Keratinocyte (primary cell): ENCODE results near the gene CTNNA2. TPM values are rescaled to one million over a fixed set of nuclear protein-coding genes. Genes with fewer than 3 reads are reported as not detected.

Experiments used
- DNase-seq: peaks from one replicate; pipeline ENCODE4 v3.0.0-alpha.2; 2011; ENCODE audit warnings: low read depth, missing footprints, low spot score
- FAIRE-seq: peaks from 2 replicates; lab custom pipeline; 2011; peaks lifted over from hg19 to GRCh38; lab: Jason Lieb, UNC
- H2AFZ ChIP-seq: 2 replicates; pipeline ENCODE4 v1.6.0; 2012; ENCODE audit warnings: low read length, control low read depth, inconsistent platforms; ENCODE audit not compliant: control insufficient read depth
- H3K27ac ChIP-seq: 2 replicates; pipeline ENCODE4 v1.5.1; 2011; ENCODE audit warnings: low read length; ENCODE audit not compliant: control insufficient read depth, insufficient read depth
- H3K27me3 ChIP-seq: 3 replicates; pipeline ENCODE4 v1.6.0; 2011; ENCODE audit warnings: low read length; ENCODE audit not compliant: control insufficient read depth, insufficient read depth; ENCODE audit errors: extremely low read depth
- H3K36me3 ChIP-seq, 2 experiments: 2 replicates in 1 of 2; 3 replicates in 1 of 2; pipeline ENCODE4 v1.5.1; 2011; ENCODE audit warnings: low read length in 2 of 2, mild to moderate bottlenecking in 1 of 2; ENCODE audit not compliant: control insufficient read depth in 2 of 2, insufficient read depth in 2 of 2; ENCODE audit errors: extremely low read depth in 1 of 2
- H3K4me1 ChIP-seq: 3 replicates; pipeline ENCODE4 v1.5.1; 2011; ENCODE audit warnings: low read length; ENCODE audit not compliant: control insufficient read depth, insufficient read depth; ENCODE audit errors: extremely low read depth
- H3K4me2 ChIP-seq: 3 replicates; pipeline ENCODE4 v1.6.0; 2011; ENCODE audit warnings: low read depth, low read length; ENCODE audit not compliant: control insufficient read depth, insufficient read depth; ENCODE audit errors: extremely low read depth
- H3K4me3 ChIP-seq, 3 experiments: fragments of 200-600 bp in 1 of 3; sonication (generic) in 1 of 3; 2 replicates in 2 of 3; 3 replicates in 1 of 3; pipeline ENCODE4 v1.5.1; 2011 to 2016; ENCODE audit warnings: low read length in 3 of 3, mild to moderate bottlenecking in 3 of 3, control low read depth in 2 of 3, inconsistent platforms in 1 of 3, low read depth in 1 of 3, mixed read lengths in 1 of 3, mixed run types in 1 of 3, moderate library complexity in 1 of 3; ENCODE audit not compliant: control insufficient read depth in 2 of 3, insufficient read depth in 2 of 3; ENCODE audit errors: extremely low read depth in 1 of 3
- H3K79me2 ChIP-seq: 2 replicates; pipeline ENCODE4 v1.6.0; 2012; ENCODE audit warnings: low read length; ENCODE audit not compliant: control insufficient read depth, insufficient read depth
- H3K9ac ChIP-seq: 3 replicates; pipeline ENCODE4 v1.6.0; 2011; ENCODE audit warnings: low read length; ENCODE audit not compliant: control insufficient read depth, insufficient read depth; ENCODE audit errors: extremely low read depth
- H3K9me1 ChIP-seq: 3 replicates; pipeline ENCODE4 v1.6.0; 2011; ENCODE audit warnings: low read length; ENCODE audit not compliant: control insufficient read depth, insufficient read depth; ENCODE audit errors: extremely low read depth
- H3K9me3 ChIP-seq: 2 replicates; pipeline ENCODE4 v1.5.1; 2012; ENCODE audit warnings: low read depth, low read length; ENCODE audit not compliant: control insufficient read depth
- H4K20me1 ChIP-seq: 3 replicates; pipeline ENCODE4 v1.6.0; 2011; ENCODE audit warnings: low read length; ENCODE audit not compliant: control insufficient read depth, insufficient read depth; ENCODE audit errors: extremely low read depth
- CTCF ChIP-seq, 3 experiments: IDR thresholded peaks in 1 of 3; conservative IDR thresholded peaks in 1 of 3; optimal IDR thresholded peaks in 1 of 3; 2 replicates in 2 of 3; 3 replicates in 1 of 3; pipeline versions ENCODE3 to v1.5.1; 2011; ENCODE audit warnings: low read length in 3 of 3, mild to moderate bottlenecking in 3 of 3, moderate library complexity in 2 of 3, control low read depth in 1 of 3, inconsistent platforms in 1 of 3; ENCODE audit not compliant: insufficient read depth in 2 of 3; ENCODE audit errors: extremely low read depth in 1 of 3
- EZH2 ChIP-seq: IDR thresholded peaks from one replicate; pipeline ENCODE4 v1.6.1; 2012; ENCODE audit warnings: inconsistent platforms, mild to moderate bottlenecking, low read length, moderate library complexity
- dilution Hi-C: fragments of 300-500 bp; cut with MboI; formaldehyde crosslinking; loops from one replicate; pipeline ENCODE4 v1.7.0; 2020; ENCODE audit warnings: low sequenced_read_pairs; ENCODE audit not compliant: extremely low pct_ligation_motif_present
- polyA plus RNA-seq, 5 experiments: library from polyadenylated mRNA; depleted of rRNA in 3 of 5; stranded (reverse) in 3 of 5; stranded (forward) in 1 of 5; unstranded in 1 of 5; fragments of >200 nt; gene quantifications; 1 replicate in 1 of 5; 2 replicates in 3 of 5; 3 replicates in 1 of 5; pipeline versions ENCODE4 v1.2.1 to v1.2.3, GENCODE V29; 2011 to 2012; ENCODE audit warnings: missing spikeins in 2 of 5, low read depth in 1 of 5, low replicate concordance in 1 of 5

Gene CTNNA2
- polyA plus RNA-seq, 1 donor (not counting 4 experiments of a cell fraction or from before 2014, with no cell fraction given), result not detected

DNA sequence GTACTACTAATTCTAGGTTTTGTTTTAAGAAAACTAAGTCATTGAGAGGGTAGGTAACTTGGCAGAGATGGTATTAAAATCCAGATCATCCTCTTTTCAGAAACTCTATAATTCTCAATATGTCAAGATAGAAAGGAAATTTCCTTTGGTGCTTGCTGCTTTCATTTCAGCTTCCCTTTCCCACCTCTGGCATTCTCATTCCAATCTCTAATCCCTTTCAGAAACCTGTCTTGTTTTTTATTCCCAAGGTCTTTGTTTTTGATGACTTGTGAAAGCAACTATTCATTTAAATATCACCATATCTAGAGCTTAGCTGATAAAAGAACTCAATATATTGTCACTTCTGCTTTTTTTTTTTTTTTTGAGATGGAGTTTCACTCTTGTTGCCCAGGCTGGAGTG lies 1034.5 kb downstream of the CTNNA2 start:
- H3K36me3 ChIP-seq, result no peaks in the 10 kb centered on the region
- FAIRE-seq (no peak), DNase-seq (no peak)
- TF ChIP-seq CTCF (optimal IDR thresholded peaks at IDR 0.05 in 1 of 3, IDR thresholded peaks at IDR 0.05 in 1 of 3, conservative IDR thresholded peaks at IDR 0.05 in 1 of 3; ENCODE audit: extremely low read depth in 1 of 3, insufficient read depth in 2 of 3, low read length in 3 of 3), result no peak
- no peak for TF ChIP-seq EZH2
- H3K27ac ChIP-seq, result no peak overlapping the region
- no peak overlapping the region for H3K9ac ChIP-seq
- H3K4me2 ChIP-seq, result no peak overlapping the region
- H2AFZ ChIP-seq, result no peak overlapping the region
- H3K4me3 ChIP-seq, result no peak overlapping the region
- no peaks in the 10 kb centered on the region for H3K27me3 ChIP-seq
- no peaks in the 10 kb centered on the region for H3K9me1 ChIP-seq
- H4K20me1 ChIP-seq, result no peaks in the 10 kb centered on the region
- dilution Hi-C loops, result no loop called here
- no peaks in the 10 kb centered on the region for H3K4me1 ChIP-seq
- no peaks in the 10 kb centered on the region for H3K9me3 ChIP-seq
- H3K79me2 ChIP-seq, result no peaks in the 10 kb centered on the region

GRCh38 chr2:80548469-80548868 lies 1035.6 kb downstream of the CTNNA2 start:
- DNase-seq, result no peak
- no peak overlapping the region for H3K9ac ChIP-seq
- no peak for TF ChIP-seq CTCF (optimal IDR thresholded peaks at IDR 0.05 in 1 of 3, IDR thresholded peaks at IDR 0.05 in 1 of 3, conservative IDR thresholded peaks at IDR 0.05 in 1 of 3; ENCODE audit: extremely low read depth in 1 of 3, insufficient read depth in 2 of 3, low read length in 3 of 3)
- TF ChIP-seq EZH2, result no peak
- no peak overlapping the region for H2AFZ ChIP-seq
- no peaks in the 10 kb centered on the region for H3K9me3 ChIP-seq
- dilution Hi-C loops, result no loop called here
- H4K20me1 ChIP-seq, result no peaks in the 10 kb centered on the region
- H3K27ac ChIP-seq, result no peak overlapping the region
- no peak for FAIRE-seq
- no peak overlapping the region for H3K4me2 ChIP-seq
- H3K79me2 ChIP-seq, result no peaks in the 10 kb centered on the region
- H3K4me3 ChIP-seq, result no peak overlapping the region
- no peaks in the 10 kb centered on the region for H3K4me1 ChIP-seq
- no peaks in the 10 kb centered on the region for H3K27me3 ChIP-seq
- no peaks in the 10 kb centered on the region for H3K36me3 ChIP-seq
- H3K9me1 ChIP-seq, result no peaks in the 10 kb centered on the region
